ENCODE data around the gene SIRPG.

GRCh38 chr20:1660246-1660645 is 2.7 kb upstream of the SIRPG start:
- TF ChIP-seq, protein P1, sequence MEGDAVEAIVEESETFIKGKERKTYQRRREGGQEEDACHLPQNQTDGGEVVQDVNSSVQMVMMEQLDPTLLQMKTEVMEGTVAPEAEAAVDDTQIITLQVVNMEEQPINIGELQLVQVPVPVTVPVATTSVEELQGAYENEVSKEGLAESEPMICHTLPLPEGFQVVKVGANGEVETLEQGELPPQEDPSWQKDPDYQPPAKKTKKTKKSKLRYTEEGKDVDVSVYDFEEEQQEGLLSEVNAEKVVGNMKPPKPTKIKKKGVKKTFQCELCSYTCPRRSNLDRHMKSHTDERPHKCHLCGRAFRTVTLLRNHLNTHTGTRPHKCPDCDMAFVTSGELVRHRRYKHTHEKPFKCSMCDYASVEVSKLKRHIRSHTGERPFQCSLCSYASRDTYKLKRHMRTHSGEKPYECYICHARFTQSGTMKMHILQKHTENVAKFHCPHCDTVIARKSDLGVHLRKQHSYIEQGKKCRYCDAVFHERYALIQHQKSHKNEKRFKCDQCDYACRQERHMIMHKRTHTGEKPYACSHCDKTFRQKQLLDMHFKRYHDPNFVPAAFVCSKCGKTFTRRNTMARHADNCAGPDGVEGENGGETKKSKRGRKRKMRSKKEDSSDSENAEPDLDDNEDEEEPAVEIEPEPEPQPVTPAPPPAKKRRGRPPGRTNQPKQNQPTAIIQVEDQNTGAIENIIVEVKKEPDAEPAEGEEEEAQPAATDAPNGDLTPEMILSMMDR (IDR thresholded peaks at IDR 0.05) = no peak
- no peak for TF ChIP-seq POLR2A (IDR thresholded peaks at IDR 0.05)
